Measurements from ENCODE around the gene SETDB1.

DNA sequence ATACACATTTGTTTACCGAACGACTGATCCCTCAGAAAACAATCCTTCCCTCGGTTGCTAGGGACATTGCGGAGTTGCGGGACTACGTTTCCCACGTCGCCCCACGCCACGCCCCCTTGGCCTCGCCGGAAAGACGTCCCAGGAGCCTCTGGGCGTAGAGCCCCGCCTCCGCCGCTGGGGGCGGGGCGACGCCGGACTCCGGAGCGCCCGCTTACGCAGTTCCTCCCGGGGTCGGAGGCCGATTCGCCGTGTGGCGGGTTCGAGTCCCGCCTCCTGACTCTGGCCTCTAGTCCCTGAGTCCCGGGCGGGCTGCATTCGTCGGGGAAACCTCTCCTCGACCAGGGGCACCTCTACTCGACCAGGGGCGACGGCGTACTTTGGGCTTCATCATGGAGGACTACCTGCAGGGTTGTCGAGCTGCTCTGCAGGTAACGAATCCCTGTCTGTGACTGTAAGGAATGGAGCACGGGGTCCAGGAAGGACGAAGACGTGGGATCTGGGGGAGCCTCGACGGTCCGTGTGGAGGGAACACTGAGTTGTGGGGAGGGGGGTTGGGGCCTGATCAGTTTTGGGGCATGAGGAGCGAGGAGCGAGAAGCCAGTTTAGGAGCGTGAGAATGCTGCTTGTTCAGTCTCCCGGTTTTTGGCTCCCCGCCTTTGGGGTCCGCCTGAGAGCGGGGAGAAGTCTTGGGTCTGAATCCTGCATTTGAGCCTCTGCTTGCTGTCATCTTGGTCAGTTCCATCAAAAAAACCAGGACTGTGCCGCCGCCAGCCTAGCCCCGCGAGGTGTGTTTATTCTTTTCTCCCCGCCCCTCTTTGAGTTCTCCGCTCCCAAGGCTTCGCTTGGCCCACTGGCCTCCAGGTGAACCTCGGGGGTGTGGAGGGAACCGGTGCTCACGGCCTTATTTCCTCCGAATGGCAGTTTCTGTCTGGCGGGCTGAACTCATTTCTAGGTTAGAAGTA lies 82.4 kb downstream of the SETDB1 start, which contains the start of gene PRUNE1:
- TF ChIP-seq POLR2AphosphoS5 (IDR thresholded peaks at IDR 0.05; ENCODE audit: low read depth), result no peak
- TF ChIP-seq, protein P1, sequence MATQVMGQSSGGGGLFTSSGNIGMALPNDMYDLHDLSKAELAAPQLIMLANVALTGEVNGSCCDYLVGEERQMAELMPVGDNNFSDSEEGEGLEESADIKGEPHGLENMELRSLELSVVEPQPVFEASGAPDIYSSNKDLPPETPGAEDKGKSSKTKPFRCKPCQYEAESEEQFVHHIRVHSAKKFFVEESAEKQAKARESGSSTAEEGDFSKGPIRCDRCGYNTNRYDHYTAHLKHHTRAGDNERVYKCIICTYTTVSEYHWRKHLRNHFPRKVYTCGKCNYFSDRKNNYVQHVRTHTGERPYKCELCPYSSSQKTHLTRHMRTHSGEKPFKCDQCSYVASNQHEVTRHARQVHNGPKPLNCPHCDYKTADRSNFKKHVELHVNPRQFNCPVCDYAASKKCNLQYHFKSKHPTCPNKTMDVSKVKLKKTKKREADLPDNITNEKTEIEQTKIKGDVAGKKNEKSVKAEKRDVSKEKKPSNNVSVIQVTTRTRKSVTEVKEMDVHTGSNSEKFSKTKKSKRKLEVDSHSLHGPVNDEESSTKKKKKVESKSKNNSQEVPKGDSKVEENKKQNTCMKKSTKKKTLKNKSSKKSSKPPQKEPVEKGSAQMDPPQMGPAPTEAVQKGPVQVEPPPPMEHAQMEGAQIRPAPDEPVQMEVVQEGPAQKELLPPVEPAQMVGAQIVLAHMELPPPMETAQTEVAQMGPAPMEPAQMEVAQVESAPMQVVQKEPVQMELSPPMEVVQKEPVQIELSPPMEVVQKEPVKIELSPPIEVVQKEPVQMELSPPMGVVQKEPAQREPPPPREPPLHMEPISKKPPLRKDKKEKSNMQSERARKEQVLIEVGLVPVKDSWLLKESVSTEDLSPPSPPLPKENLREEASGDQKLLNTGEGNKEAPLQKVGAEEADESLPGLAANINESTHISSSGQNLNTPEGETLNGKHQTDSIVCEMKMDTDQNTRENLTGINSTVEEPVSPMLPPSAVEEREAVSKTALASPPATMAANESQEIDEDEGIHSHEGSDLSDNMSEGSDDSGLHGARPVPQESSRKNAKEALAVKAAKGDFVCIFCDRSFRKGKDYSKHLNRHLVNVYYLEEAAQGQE (IDR thresholded peaks at IDR 0.05; ENCODE audit: insufficient replicate concordance, low read depth), result no peak
- TF ChIP-seq, protein P2, sequence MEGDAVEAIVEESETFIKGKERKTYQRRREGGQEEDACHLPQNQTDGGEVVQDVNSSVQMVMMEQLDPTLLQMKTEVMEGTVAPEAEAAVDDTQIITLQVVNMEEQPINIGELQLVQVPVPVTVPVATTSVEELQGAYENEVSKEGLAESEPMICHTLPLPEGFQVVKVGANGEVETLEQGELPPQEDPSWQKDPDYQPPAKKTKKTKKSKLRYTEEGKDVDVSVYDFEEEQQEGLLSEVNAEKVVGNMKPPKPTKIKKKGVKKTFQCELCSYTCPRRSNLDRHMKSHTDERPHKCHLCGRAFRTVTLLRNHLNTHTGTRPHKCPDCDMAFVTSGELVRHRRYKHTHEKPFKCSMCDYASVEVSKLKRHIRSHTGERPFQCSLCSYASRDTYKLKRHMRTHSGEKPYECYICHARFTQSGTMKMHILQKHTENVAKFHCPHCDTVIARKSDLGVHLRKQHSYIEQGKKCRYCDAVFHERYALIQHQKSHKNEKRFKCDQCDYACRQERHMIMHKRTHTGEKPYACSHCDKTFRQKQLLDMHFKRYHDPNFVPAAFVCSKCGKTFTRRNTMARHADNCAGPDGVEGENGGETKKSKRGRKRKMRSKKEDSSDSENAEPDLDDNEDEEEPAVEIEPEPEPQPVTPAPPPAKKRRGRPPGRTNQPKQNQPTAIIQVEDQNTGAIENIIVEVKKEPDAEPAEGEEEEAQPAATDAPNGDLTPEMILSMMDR (IDR thresholded peaks at IDR 0.05; ENCODE audit: insufficient read depth, low read length), result no peak
- peak; percentile 78 for TF ChIP-seq SPI1 (IDR thresholded peaks at IDR 0.05; ENCODE audit: borderline replicate concordance, low read depth)

Measured in HL-60 (cell line).